Vagina (tissue), 2 donors: ENCODE data around the gene COL12A1. TPM values are rescaled to one million over a fixed set of nuclear protein-coding genes. Genes with fewer than 3 reads are reported as not detected.

ENCODE experiments used
- DNase-seq, 2 donors: peaks; one replicate each; pipeline ENCODE4 v3.0.0-alpha.2; 2017; ENCODE audit errors: extremely low spot score in 2 of 2
- H3K27ac ChIP-seq: fragments of 200-600 bp; sonication (generic); one replicate; pipeline ENCODE4 v1.5.1; 2019
- H3K27me3 ChIP-seq: fragments of 200-600 bp; sonication (generic); one replicate; pipeline ENCODE4 v1.5.1; 2019
- H3K36me3 ChIP-seq, 2 donors: fragments of 200-600 bp; sonication (generic); one replicate each; pipeline ENCODE4 v1.5.1; 2017 to 2019
- H3K4me1 ChIP-seq: fragments of 200-600 bp; sonication (generic); one replicate; pipeline ENCODE4 v1.5.1; 2019
- H3K4me3 ChIP-seq, 2 donors: fragments of 200-600 bp; sonication (generic); 1 replicate in 1 of 2; 2 replicates in 1 of 2; pipeline ENCODE4 v1.5.1; 2016 to 2019
- H3K9me3 ChIP-seq: fragments of 200-600 bp; sonication (generic); one replicate; pipeline ENCODE4 v1.5.1; 2019
- CTCF ChIP-seq, 3 experiments: fragments of 450-650 bp in 2 of 3; fragments of 200-600 bp in 1 of 3; sonication (generic) in 1 of 3; IDR thresholded peaks; one replicate each; pipeline ENCODE4 v1.5.1; 2017 to 2019; ENCODE audit warnings: antibody characterized with exemption in 3 of 3, mild to moderate bottlenecking in 2 of 3, moderate library complexity in 2 of 3
- POLR2A ChIP-seq, 2 donors: fragments of 450-650 bp; IDR thresholded peaks; one replicate each; pipeline ENCODE4 v1.6.1; 2017; ENCODE audit warnings: antibody characterized with exemption in 2 of 2, mild to moderate bottlenecking in 2 of 2, moderate library complexity in 2 of 2
- POLR2AphosphoS5 ChIP-seq, 2 donors: sonication (generic); formaldehyde crosslinking; IDR thresholded peaks; one replicate each; pipeline ENCODE4 v1.9.0; 2017; ENCODE audit warnings: antibody characterized with exemption in 2 of 2, mild to moderate bottlenecking in 2 of 2, low read depth in 1 of 2; ENCODE audit not compliant: insufficient read depth in 1 of 2
- intact Hi-C: fragments of 100-400 bp; cut with DNase I; formaldehyde crosslinking; loops from one replicate; pipeline ENCODE4 v1.15.1; 2023
- total RNA-seq: library from RNA; depleted of rRNA; stranded (reverse); fragments of >200 nt; gene quantifications from one replicate; pipeline ENCODE4 v1.2.3, GENCODE V29; 2016

Gene COL12A1
- total RNA-seq, 1 donor from 2014 or later = 130 TPM

GRCh38 chr6:75090576-75090975, 115.3 kb downstream of the COL12A1 start:
- no peak for DNase-seq
- Histone ChIP-seq H3K36me3 (peaks cover 0 to 14% of the 10 kb centered on the region in 2 donors), H3K9me3 (no peaks in the 10 kb centered on the region), H3K27ac (no peak overlapping the region), H3K27me3 (no peaks in the 10 kb centered on the region), H3K4me1 (peaks cover 4% of the 10 kb centered on the region), H3K4me3 (no peak overlapping the region)
- intact Hi-C loops = no loop called here
- TF ChIP-seq POLR2A (IDR thresholded peaks at IDR 0.05) (no peak), CTCF (IDR thresholded peaks at IDR 0.05) (no peak), POLR2AphosphoS5 (IDR thresholded peaks at IDR 0.05; ENCODE audit: insufficient read depth in 1 of 2, low read depth in 1 of 2) (no peak)

GRCh38 chr6:75089921-75090320, 115.9 kb downstream of the COL12A1 start:
- TF ChIP-seq POLR2AphosphoS5 (IDR thresholded peaks at IDR 0.05; ENCODE audit: insufficient read depth in 1 of 2, low read depth in 1 of 2) (no peak), CTCF (IDR thresholded peaks at IDR 0.05) (no peak), POLR2A (IDR thresholded peaks at IDR 0.05) (no peak)
- intact Hi-C loops = no loop called here
- no peak overlapping the region for H3K4me3 ChIP-seq
- no peaks in the 10 kb centered on the region for H3K9me3 ChIP-seq
- no peak for DNase-seq
- peaks cover 4% of the 10 kb centered on the region for H3K4me1 ChIP-seq
- H3K27ac ChIP-seq = peak overlapping the region; percentile 27
- H3K36me3 ChIP-seq = peaks cover 0 to 14% of the 10 kb centered on the region in 2 donors
- H3K27me3 ChIP-seq = no peaks in the 10 kb centered on the region

- TF ChIP-seq CTCF (IDR thresholded peaks at IDR 0.05) (no peak), POLR2AphosphoS5 (IDR thresholded peaks at IDR 0.05; ENCODE audit: insufficient read depth in 1 of 2, low read depth in 1 of 2) (no peak), POLR2A (IDR thresholded peaks at IDR 0.05) (no peak)
Observed at GRCh38 chr6:75089151-75089897, 116.5 kb downstream of the COL12A1 start.

GRCh38 chr6:75085931-75086635, 119.8 kb downstream of the COL12A1 start:
- TF ChIP-seq CTCF (IDR thresholded peaks at IDR 0.05) (no peak), POLR2AphosphoS5 (IDR thresholded peaks at IDR 0.05; ENCODE audit: insufficient read depth in 1 of 2, low read depth in 1 of 2) (no peak), POLR2A (IDR thresholded peaks at IDR 0.05) (no peak)
- Histone ChIP-seq H3K27ac (no peak overlapping the region), H3K27me3 (no peaks in the 10 kb centered on the region), H3K4me1 (peaks cover 4% of the 10 kb centered on the region), H3K4me3 (no peak overlapping the region), H3K36me3 (peaks cover 0 to 14% of the 10 kb centered on the region in 2 donors), H3K9me3 (no peaks in the 10 kb centered on the region)
- intact Hi-C loops = no loop called here
- no peak for DNase-seq

More at GRCh38 chr6:75089151-75089897, 116.5 kb downstream of the COL12A1 start:
- no peaks in the 10 kb centered on the region for H3K9me3 ChIP-seq
- peaks cover 4% of the 10 kb centered on the region for H3K4me1 ChIP-seq
- no peak overlapping the region for H3K4me3 ChIP-seq
- H3K27ac ChIP-seq = no peak overlapping the region
- DNase-seq = no peak
- H3K36me3 ChIP-seq = peaks cover 0 to 14% of the 10 kb centered on the region in 2 donors
- intact Hi-C loops = no loop called here
- no peaks in the 10 kb centered on the region for H3K27me3 ChIP-seq
